GM19397 (cell line): ENCODE data around the gene NCAPD2.

ENCODE experiments used
- ATAC-seq: cut with Tn5 transposase; IDR thresholded peaks from one replicate; pipeline ENCODE4 v1.9.1; 2021; ENCODE audit warnings: mild to moderate bottlenecking, moderate library complexity; ENCODE audit not compliant: unreplicated experiment

The NCAPD2 gene

GRCh38 chr12:6569312-6569711 lies 75.4 kb downstream of the NCAPD2 start:
- ATAC-seq, result no peak

GRCh38 chr12:6569786-6570185 lies 75.9 kb downstream of the NCAPD2 start:
- ATAC-seq, result no peak

DNA sequence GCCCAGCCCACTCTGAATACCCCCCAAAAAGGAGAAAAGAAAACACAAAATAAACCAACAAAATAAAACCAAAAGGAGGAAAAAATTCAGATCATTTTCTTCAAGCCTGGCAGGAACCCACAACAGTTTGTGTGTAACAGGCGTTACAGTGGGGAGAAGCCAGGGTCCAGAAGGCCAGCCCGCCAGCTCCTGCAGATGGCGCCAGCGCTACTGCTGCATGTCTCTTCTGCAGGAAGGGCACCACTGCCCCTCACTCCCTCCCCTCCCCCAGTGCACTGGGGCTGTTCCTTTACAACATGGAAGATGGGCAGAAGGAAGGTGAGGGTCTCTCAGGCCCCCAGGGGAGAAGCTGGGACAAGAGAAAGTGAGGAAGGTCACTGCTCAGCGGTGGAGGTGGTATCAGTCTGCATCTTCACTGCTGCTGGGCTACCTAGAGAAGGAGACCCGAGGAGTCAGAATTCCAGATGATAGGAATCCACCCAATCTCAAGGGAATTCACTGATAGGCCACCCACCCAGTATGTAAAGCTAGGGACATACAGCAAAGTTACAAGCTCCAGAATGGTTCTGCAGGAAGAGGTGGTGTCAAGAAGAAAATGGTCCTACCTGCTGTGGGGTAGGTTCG lies 76.5 kb downstream of the NCAPD2 start:
- ATAC-seq, result no peak

GRCh38 chr12:6573001-6573400 lies 79.1 kb downstream of the NCAPD2 start:
- no peak for ATAC-seq

DNA sequence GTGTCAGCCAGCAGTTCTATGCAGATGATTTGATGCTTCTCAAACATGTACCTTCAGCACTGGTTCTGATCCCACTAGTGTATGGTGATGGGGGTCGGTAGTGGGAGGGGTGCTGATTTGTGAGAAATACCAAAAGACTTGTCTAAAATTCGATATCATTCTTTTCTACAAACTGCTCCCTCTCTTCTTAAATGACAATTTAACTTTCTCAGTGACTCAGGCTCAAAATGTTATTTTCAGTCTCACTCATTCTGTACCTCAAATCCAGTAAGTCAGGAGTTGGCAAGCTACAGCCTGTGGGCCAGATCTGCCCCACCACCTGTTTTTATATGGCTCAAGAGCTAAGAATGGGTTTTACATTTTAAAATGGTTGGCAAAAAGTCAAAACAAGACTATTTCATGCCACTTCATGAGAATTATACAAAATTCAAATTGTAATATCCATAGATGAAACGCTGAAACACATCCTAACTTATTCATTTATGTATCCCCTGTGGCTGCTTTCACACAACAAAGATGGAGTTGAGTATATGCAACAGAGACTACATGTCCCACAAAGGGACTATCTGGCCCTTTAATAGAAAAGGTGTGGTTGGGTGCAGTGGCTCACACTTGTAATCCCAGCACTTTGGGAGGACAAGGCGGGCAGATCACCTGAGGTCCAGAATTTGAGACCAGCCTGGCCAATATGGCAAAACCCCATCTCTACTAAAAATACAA lies 80.8 kb downstream of the NCAPD2 start:
- no peak for ATAC-seq

GRCh38 chr12:6575648-6576047 lies 81.7 kb downstream of the NCAPD2 start:
- ATAC-seq, result no peak
